ENCODE results near the gene KIRREL1.

- TF ChIP-seq OSR1 (CRISPR knock-in tag; IDR thresholded peaks at IDR 0.05) (no peak), ZNF8 (CRISPR knock-in tag; IDR thresholded peaks at IDR 0.05) (no peak), ISL1 (CRISPR knock-in tag; IDR thresholded peaks at IDR 0.05) (no peak), TSHZ2 (CRISPR knock-in tag; IDR thresholded peaks at IDR 0.05) (no peak), POU6F1 (CRISPR knock-in tag; IDR thresholded peaks at IDR 0.05; ENCODE audit: borderline replicate concordance, low read depth) (no peak), TCF4 (CRISPR knock-in tag; IDR thresholded peaks at IDR 0.05; ENCODE audit: borderline replicate concordance) (no peak), ZFP3 (CRISPR knock-in tag; IDR thresholded peaks at IDR 0.05) (no peak)
- TF ChIP-seq, protein P1, sequence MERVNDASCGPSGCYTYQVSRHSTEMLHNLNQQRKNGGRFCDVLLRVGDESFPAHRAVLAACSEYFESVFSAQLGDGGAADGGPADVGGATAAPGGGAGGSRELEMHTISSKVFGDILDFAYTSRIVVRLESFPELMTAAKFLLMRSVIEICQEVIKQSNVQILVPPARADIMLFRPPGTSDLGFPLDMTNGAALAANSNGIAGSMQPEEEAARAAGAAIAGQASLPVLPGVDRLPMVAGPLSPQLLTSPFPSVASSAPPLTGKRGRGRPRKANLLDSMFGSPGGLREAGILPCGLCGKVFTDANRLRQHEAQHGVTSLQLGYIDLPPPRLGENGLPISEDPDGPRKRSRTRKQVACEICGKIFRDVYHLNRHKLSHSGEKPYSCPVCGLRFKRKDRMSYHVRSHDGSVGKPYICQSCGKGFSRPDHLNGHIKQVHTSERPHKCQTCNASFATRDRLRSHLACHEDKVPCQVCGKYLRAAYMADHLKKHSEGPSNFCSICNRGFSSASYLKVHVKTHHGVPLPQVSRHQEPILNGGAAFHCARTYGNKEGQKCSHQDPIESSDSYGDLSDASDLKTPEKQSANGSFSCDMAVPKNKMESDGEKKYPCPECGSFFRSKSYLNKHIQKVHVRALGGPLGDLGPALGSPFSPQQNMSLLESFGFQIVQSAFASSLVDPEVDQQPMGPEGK (CRISPR knock-in tag; IDR thresholded peaks at IDR 0.05; ENCODE audit: borderline replicate concordance): no peak
Observed at GRCh38 chr1:158002022-158002630, 8.7 kb downstream of the KIRREL1 start.
